SIG-M5 (cell line): ENCODE results near the gene MARCO.

Experiments
- DNase-seq: peaks from one replicate; lab custom pipeline; 2025; lab: John Stamatoyannopoulos, UW

The MARCO gene

GRCh38 chr2:118942031-118942430, at the start of gene MARCO:
MARCO (plus strand) TSS chr2:118942194; CDS start chr2:118942301, 107 bp downstream.
- DNase-seq, result no peak

GRCh38 chr2:118893100-118893499, 48.9 kb upstream of the MARCO start:
- DNase-seq, result no peak

GRCh38 chr2:118902266-118903028, 39.5 kb upstream of the MARCO start:
- DNase-seq, result peak; percentile 90

- no peak for DNase-seq
Measured at GRCh38 chr2:118903029-118903351, 39.0 kb upstream of the MARCO start.

GRCh38 chr2:118903551-118904479, 38.2 kb upstream of the MARCO start:
- DNase-seq, result no peak

- no peak for DNase-seq
Measured at GRCh38 chr2:118905206-118905605, 36.8 kb upstream of the MARCO start.

GRCh38 chr2:118906186-118906585, 35.8 kb upstream of the MARCO start:
- no peak for DNase-seq

- no peak for DNase-seq
Measured at GRCh38 chr2:118907759-118908158, 34.2 kb upstream of the MARCO start.

GRCh38 chr2:118909191-118909590, 32.8 kb upstream of the MARCO start:
- no peak for DNase-seq

- no peak for DNase-seq
Measured at GRCh38 chr2:118911166-118911856, 30.7 kb upstream of the MARCO start.

- no peak for DNase-seq
Measured at GRCh38 chr2:118911936-118912335, 30.1 kb upstream of the MARCO start.

- no peak for DNase-seq
Measured at GRCh38 chr2:118913131-118913802, 28.7 kb upstream of the MARCO start.

- no peak for DNase-seq
Measured at GRCh38 chr2:118913803-118914645, 28.0 kb upstream of the MARCO start.

- DNase-seq, result no peak
Measured at GRCh38 chr2:118914721-118915453, 27.1 kb upstream of the MARCO start.

GRCh38 chr2:118918017-118918416, 24.0 kb upstream of the MARCO start:
- no peak for DNase-seq

- DNase-seq, result no peak
Measured at GRCh38 chr2:118921646-118922045, 20.3 kb upstream of the MARCO start.

- DNase-seq, result no peak
Measured at GRCh38 chr2:118922254-118922653, 19.7 kb upstream of the MARCO start.

GRCh38 chr2:118923371-118923770, 18.6 kb upstream of the MARCO start:
- DNase-seq, result no peak

GRCh38 chr2:118925476-118925875, 16.5 kb upstream of the MARCO start:
- no peak for DNase-seq

GRCh38 chr2:118925981-118926380, 16.0 kb upstream of the MARCO start:
- no peak for DNase-seq
